Measurements from ENCODE around the gene OR51B2. TPM values are rescaled to one million over a fixed set of nuclear protein-coding genes. Genes with fewer than 3 reads are reported as not detected.
"Not testable (repeated sequence)": the region's sequence is repeated elsewhere in the genome, so short reads cannot be mapped to it uniquely, and the experiment has no call there.

The OR51B2 gene
- polyA plus RNA-seq, 6 donors from 2014 or later, result not detected

- no peak for DNase-seq
- Mint-ChIP-seq H3K27ac (no peak overlapping the region), H3K9me3 (no peaks in the 10 kb centered on the region)
Observed at GRCh38 chr11:5300251-5300650, 23.8 kb downstream of the OR51B2 start.

GRCh38 chr11:5298451-5298850, 25.6 kb downstream of the OR51B2 start:
- H3K4me3 Mint-ChIP-seq, result no peak overlapping the region
- no peak overlapping the region for H3K27ac Mint-ChIP-seq
- ATAC-seq (ENCODE audit: low read depth in 2 of 2) (no peak), DNase-seq (no peak)
- no peaks in the 10 kb centered on the region for H3K36me3 Mint-ChIP-seq
- H3K9me3 Mint-ChIP-seq, result no peaks in the 10 kb centered on the region
- H3K4me1 Mint-ChIP-seq, result no peaks in the 10 kb centered on the region
- H3K27me3 Mint-ChIP-seq, result peaks cover 0 to 6% (median 0%) of the 10 kb centered on the region in 3 donors

More at GRCh38 chr11:5300251-5300650, 23.8 kb downstream of the OR51B2 start:
- Mint-ChIP-seq H3K27me3 (peaks cover 0 to 7% (median 0%) of the 10 kb centered on the region in 3 donors), H3K4me1 (no peaks in the 10 kb centered on the region), H3K4me3 (no peak overlapping the region), H3K36me3 (no peaks in the 10 kb centered on the region)
- no peak for ATAC-seq (ENCODE audit: low read depth in 2 of 2)

GRCh38 chr11:5297721-5298323, 26.3 kb downstream of the OR51B2 start:
- Mint-ChIP-seq H3K36me3 (no peaks in the 10 kb centered on the region), H3K27ac (no peak overlapping the region), H3K4me1 (no peaks in the 10 kb centered on the region), H3K27me3 (peaks cover 0 to 6% (median 4%) of the 10 kb centered on the region in 3 donors), H3K4me3 (no peak overlapping the region), H3K9me3 (no peaks in the 10 kb centered on the region)
- ATAC-seq (ENCODE audit: low read depth in 2 of 2) (no peak), DNase-seq (no peak)

- not testable (repeated sequence) for DNase-seq; H3K27ac Mint-ChIP-seq; H3K9me3 Mint-ChIP-seq; H3K27me3 Mint-ChIP-seq; H3K4me1 Mint-ChIP-seq; ATAC-seq (ENCODE audit: low read depth in 2 of 2); H3K4me3 Mint-ChIP-seq; H3K36me3 Mint-ChIP-seq
Observed at GRCh38 chr11:5294342-5294995, 29.6 kb downstream of the OR51B2 start.

- peaks cover 0 to 6% (median 4%) of the 10 kb centered on the region in 3 donors for H3K27me3 Mint-ChIP-seq
- DNase-seq (no peak), ATAC-seq (ENCODE audit: low read depth in 2 of 2) (no peak)
- no peaks in the 10 kb centered on the region for H3K9me3 Mint-ChIP-seq
- no peaks in the 10 kb centered on the region for H3K36me3 Mint-ChIP-seq
- no peaks in the 10 kb centered on the region for H3K4me1 Mint-ChIP-seq
- H3K4me3 Mint-ChIP-seq, result no peak overlapping the region
- no peak overlapping the region for H3K27ac Mint-ChIP-seq
Observed at GRCh38 chr11:5293028-5293427, 31.1 kb downstream of the OR51B2 start.

GRCh38 chr11:5291207-5291838, 32.8 kb downstream of the OR51B2 start:
- no peaks in the 10 kb centered on the region for H3K36me3 Mint-ChIP-seq
- no peaks in the 10 kb centered on the region for H3K4me1 Mint-ChIP-seq
- H3K4me3 Mint-ChIP-seq, result no peak overlapping the region
- no peak overlapping the region for H3K27ac Mint-ChIP-seq
- no peak for DNase-seq
- ATAC-seq (ENCODE audit: low read depth in 2 of 2), result no peak
- peaks cover 0 to 4% (median 0%) of the 10 kb centered on the region in 3 donors for H3K27me3 Mint-ChIP-seq
- H3K9me3 Mint-ChIP-seq, result no peaks in the 10 kb centered on the region

- no peak for ATAC-seq (ENCODE audit: low read depth in 2 of 2)
- no peaks in the 10 kb centered on the region for H3K4me1 Mint-ChIP-seq
- no peak overlapping the region for H3K4me3 Mint-ChIP-seq
Observed at GRCh38 chr11:5290106-5290505, 34.0 kb downstream of the OR51B2 start.

GRCh38 chr11:5289696-5290095, 34.4 kb downstream of the OR51B2 start:
- Mint-ChIP-seq H3K4me1 (no peaks in the 10 kb centered on the region), H3K9me3 (peaks cover 0 to 3% (median 0%) of the 10 kb centered on the region in 7 donors), H3K4me3 (no peak overlapping the region), H3K27ac (no peak overlapping the region), H3K36me3 (no peaks in the 10 kb centered on the region), H3K27me3 (peaks cover 0 to 4% (median 0%) of the 10 kb centered on the region in 3 donors)
- DNase-seq, result no peak
- no peak for ATAC-seq (ENCODE audit: low read depth in 2 of 2)

More at GRCh38 chr11:5290106-5290505, 34.0 kb downstream of the OR51B2 start:
- H3K27ac Mint-ChIP-seq, result no peak overlapping the region
- peaks cover 0 to 3% (median 0%) of the 10 kb centered on the region in 7 donors for H3K9me3 Mint-ChIP-seq
- peaks cover 0 to 4% (median 0%) of the 10 kb centered on the region in 3 donors for H3K27me3 Mint-ChIP-seq
- no peak for DNase-seq
- no peaks in the 10 kb centered on the region for H3K36me3 Mint-ChIP-seq

GRCh38 chr11:5288906-5289550, 35.1 kb downstream of the OR51B2 start:
- no peak for DNase-seq
- no peaks in the 10 kb centered on the region for H3K36me3 Mint-ChIP-seq
- no peaks in the 10 kb centered on the region for H3K4me1 Mint-ChIP-seq
- no peak overlapping the region for H3K27ac Mint-ChIP-seq
- no peak for ATAC-seq (ENCODE audit: low read depth in 2 of 2)
- peaks cover 0 to 3% (median 0%) of the 10 kb centered on the region in 7 donors for H3K9me3 Mint-ChIP-seq
- H3K4me3 Mint-ChIP-seq, result no peak overlapping the region
- peaks cover 0 to 4% (median 0%) of the 10 kb centered on the region in 3 donors for H3K27me3 Mint-ChIP-seq

GRCh38 chr11:5288108-5288905, 35.8 kb downstream of the OR51B2 start:
- H3K4me1 Mint-ChIP-seq, result no peaks in the 10 kb centered on the region
- ATAC-seq (ENCODE audit: low read depth in 2 of 2) (no peak), DNase-seq (no peak)
- no peak overlapping the region for H3K4me3 Mint-ChIP-seq
- H3K27me3 Mint-ChIP-seq, result peaks cover 0 to 4% (median 0%) of the 10 kb centered on the region in 3 donors
- H3K9me3 Mint-ChIP-seq, result peaks cover 0 to 3% (median 0%) of the 10 kb centered on the region in 7 donors
- H3K36me3 Mint-ChIP-seq, result no peaks in the 10 kb centered on the region
- H3K27ac Mint-ChIP-seq, result no peak overlapping the region

- Mint-ChIP-seq H3K9me3 (peaks cover 0 to 3% (median 0%) of the 10 kb centered on the region in 7 donors), H3K36me3 (no peaks in the 10 kb centered on the region), H3K27me3 (peaks cover 0 to 4% (median 0%) of the 10 kb centered on the region in 3 donors), H3K4me3 (no peak overlapping the region), H3K27ac (no peak overlapping the region), H3K4me1 (no peaks in the 10 kb centered on the region)
- DNase-seq (no peak), ATAC-seq (ENCODE audit: low read depth in 2 of 2) (no peak)
Observed at GRCh38 chr11:5286901-5287300, 37.2 kb downstream of the OR51B2 start.

- Mint-ChIP-seq H3K4me1 (no peaks in the 10 kb centered on the region), H3K36me3 (no peaks in the 10 kb centered on the region), H3K27me3 (peaks cover 0 to 4% (median 0%) of the 10 kb centered on the region in 3 donors), H3K4me3 (no peak overlapping the region), H3K9me3 (peaks cover 0 to 3% (median 0%) of the 10 kb centered on the region in 7 donors), H3K27ac (no peak overlapping the region)
- ATAC-seq (ENCODE audit: low read depth in 2 of 2), result no peak
- DNase-seq, result no peak
Observed at GRCh38 chr11:5286351-5286750, 37.7 kb downstream of the OR51B2 start.

Measured in naive B cell (primary cell).